Cerebellar nuclear complex (tissue), 1 donor: ENCODE data around the gene TRAK1.
"Not testable (repeated sequence)": the region's sequence is repeated elsewhere in the genome, so short reads cannot be mapped to it uniquely, and the experiment has no call there.

Experiments
- DNase-seq, 2 experiments: peaks; one replicate each; lab custom pipeline; 2025; lab: John Stamatoyannopoulos, UW

TRAK1 gene

GRCh38 chr3:42090973-42091731 is at the start of gene TRAK1:
TSS of gene TRAK1 (plus strand) at chr3:42091357. CDS start at chr3:42091470, 113 bp downstream.
- peak in 1 of 2 experiments; percentile 19 for DNase-seq

DNA sequence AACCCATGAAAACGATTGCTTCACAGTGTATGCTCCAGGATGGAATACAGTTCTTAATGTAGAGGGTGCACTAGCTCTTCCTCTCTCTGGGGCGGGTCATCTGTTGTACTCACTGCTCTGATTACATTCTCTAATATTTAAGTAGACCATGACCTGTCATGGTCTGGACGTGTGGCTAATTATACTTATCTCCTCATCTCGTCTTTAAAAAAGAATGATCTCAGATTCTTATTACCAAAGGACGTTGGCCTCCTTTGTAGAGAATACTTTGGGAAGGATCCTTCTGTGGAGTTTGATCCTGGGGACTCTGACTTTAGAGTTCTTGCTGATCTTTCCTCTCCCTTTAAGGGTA is 48.4 kb upstream of the TRAK1 start:
- DNase-seq: no peak

GRCh38 chr3:42043099-42043813 is 47.9 kb upstream of the TRAK1 start:
- no peak for DNase-seq

GRCh38 chr3:42045708-42046243 is 45.4 kb upstream of the TRAK1 start:
- peak in 1 of 2 experiments; percentile 24 for DNase-seq

GRCh38 chr3:42048526-42048925 is 42.6 kb upstream of the TRAK1 start:
- DNase-seq: not testable (repeated sequence)

DNA sequence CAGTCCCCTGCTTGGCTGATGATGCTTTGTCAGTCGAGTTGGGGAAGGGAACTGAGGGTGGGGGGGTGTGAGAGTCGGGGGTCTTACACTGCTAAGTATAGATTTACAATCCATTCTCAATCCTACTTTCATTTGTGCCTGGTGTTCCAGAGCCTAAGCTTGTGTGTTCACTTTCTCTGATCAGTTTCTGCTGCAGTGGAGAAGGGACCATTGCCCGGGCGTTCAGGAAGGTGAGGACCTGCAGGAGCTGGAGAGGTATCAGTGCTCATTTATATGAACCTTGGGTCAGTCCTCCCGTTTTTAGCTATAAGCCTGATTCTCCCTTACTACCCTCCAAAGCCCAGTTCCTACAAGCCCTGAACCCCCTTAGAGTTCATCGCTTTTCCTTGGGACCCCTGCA is 41.0 kb upstream of the TRAK1 start:
- no peak for DNase-seq

DNA sequence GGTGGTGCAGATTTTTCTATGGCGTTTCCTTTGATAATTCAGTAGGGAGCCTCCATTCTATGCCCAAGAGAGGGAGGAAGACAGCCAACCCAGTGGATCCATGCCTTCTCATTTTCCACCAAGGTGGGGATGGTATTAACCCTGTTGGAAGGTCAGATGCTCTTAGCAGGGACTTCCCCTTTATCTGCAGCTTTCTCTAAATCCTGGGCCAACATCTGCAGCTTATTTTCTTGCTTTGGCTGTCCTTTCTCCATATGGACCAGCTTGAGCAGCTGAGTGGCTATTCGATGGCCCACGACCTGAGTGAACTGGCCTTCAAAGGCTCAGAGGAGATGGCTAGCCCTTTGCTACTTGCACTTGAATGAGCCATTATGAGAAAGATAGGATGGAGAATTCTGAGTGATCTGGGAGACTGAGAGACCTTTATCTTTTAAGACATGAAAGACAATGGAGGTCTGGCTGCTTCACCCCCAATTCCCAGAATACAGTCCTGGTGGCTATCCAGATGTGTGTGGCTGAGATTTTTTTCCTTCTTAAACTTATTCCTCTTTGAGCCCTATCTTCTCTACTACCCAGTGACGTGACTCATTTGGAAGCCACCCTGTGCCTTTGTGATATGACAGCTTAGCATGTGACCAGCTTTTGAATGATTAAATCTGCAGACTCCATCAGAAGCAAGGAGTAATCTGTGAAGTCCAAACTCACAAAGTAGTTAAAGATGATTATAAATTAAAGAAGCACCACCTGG is 39.6 kb upstream of the TRAK1 start:
- no peak for DNase-seq

DNA sequence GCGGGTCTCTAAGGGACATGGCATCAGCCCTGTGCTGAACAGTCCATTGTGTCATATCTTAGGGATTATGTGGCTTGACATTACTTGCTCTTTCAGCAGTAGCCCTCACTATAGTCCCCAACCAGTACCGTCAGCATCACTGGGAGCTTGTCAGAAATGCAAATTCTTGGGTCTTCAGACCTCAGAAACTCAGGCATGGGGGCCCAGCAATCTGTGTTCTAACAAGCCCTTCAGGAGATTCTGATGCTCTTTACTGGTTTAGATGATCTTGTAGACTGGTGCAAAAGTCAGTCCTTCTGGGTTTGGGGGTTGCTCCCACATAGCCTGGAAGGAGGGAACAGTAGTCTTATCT is 39.0 kb upstream of the TRAK1 start:
- DNase-seq: no peak

- no peak for DNase-seq
These were observed 38.4 kb upstream of the TRAK1 start for GRCh38 chr3:42052484-42053351.

DNA sequence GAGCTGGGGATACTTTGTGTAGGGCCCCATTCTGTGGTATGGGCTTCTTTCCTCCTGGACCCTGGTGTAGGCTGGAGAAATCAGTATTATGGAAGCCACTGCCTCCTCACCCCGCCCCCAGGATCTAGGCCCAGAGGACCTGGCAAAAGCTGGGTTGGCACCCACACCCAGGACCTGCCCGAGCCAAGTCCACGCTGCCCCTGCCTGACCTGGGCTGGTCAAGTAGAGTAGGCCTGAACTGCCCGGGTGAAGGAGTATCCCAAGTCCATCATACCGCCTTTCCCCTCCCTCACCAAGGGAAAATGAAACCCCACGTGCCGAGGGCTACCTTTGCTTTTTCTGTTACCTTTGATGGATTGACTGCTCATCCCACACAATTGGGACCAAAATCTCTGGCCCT is 37.7 kb upstream of the TRAK1 start:
- DNase-seq: no peak

DNA sequence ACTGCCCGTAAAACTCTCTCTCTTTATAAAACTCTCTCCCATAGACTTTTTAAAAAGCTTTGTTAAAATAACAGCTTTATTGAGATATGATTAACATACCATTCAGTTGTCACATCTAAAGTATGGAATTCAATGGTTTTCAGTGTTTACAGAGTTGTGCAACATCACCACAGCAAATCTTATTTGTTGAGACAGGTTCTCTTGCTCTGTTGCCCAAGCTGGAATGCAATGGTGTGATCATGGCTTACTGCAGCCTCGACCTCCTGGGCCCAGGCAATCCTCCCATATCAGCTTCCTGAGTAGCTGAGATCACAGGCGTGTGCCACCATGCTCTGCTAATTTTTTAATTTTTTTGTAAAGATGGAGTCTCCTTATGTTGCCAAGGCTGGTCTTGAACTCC is 35.9 kb upstream of the TRAK1 start:
- DNase-seq: no peak

DNA sequence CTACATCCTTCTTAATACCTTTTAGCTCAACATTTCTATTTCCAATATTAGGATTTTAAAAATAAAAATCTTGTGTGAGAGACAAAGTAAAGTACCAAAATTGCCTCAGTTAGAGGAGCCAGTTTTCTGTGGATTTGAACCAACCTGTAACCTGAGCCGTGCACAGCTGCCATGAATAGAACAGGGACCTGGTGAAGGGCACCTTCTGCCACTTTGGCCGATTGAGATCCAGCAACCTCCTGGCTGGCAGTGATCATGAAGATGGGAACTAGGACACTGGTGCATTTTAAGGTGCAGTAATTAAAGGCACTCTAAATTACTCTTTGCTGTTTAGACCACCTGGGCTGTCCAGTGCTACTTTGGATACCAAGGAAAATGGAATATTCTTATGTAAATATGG is 34.3 kb upstream of the TRAK1 start:
- DNase-seq: peak in 1 of 2 experiments; percentile 54

GRCh38 chr3:42057561-42058211 is 33.5 kb upstream of the TRAK1 start:
- DNase-seq: peak in 1 of 2 experiments; percentile 47

GRCh38 chr3:42061025-42061712 is 30.0 kb upstream of the TRAK1 start:
- no peak for DNase-seq

- no peak for DNase-seq
These were observed 29.3 kb upstream of the TRAK1 start for GRCh38 chr3:42061713-42062380.

GRCh38 chr3:42062464-42062863 is 28.7 kb upstream of the TRAK1 start:
- DNase-seq: no peak

- no peak for DNase-seq
These were observed 27.3 kb upstream of the TRAK1 start for GRCh38 chr3:42063888-42064287.

DNA sequence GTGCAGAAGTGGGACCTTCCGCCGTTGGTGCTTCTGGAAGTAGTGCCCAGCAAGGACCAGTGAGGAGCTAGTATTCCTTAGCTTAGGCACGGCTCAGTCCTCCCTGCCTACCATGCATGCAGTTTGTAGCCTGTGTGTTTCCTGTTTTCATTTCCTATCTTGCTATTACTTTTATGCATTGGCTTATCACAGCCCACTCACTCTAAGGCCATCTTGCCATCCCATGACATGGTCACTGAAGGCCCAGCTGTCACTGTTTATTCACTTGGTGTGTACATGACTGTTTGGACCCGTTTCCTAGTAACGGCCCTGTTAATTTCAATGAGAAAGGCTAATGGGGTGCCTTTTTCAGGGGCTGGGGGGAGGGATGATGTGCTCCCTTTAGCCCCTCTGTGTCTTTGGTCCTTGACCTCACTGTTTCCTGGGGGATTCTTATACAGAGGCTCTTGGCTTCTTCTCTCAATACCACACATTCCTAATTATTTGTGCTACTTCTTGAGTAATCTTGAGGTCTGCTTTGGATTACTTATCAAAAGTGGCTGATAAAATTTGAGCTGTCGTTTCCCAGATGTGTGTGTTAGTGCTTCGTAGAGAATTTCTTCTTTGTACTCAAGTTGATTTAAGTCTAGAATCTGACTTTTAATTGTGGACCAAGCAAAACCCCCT is 24.5 kb upstream of the TRAK1 start:
- DNase-seq: no peak

DNA sequence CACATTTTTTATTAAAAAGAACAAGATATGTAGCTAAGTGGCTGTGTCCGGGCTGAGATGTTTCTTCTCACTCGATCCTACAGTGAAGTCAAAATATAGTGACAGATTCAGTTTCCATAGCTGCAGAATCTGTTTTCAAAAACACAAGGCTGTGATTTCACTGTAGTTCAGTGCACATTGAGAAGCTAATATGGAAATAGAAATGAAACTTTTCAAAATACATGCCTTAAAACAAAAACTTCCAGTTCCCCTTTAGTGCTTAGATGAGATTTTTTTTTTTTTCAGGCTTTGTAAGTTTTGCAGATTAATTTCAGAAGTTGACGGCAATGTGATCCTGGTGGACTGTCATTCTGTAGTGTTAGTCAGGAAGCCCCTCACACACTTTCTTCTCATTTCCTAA is 23.8 kb upstream of the TRAK1 start:
- no peak for DNase-seq
